ENCODE measurements around the gene B3GNT9.

B3GNT9 gene

GRCh38 chr16:67179421-67180080, 28.8 kb upstream of the B3GNT9 start:
- peak overlapping the region; percentile 74; the same call in 1 of the 2 replicates for H3K27ac ChIP-seq
- TF ChIP-seq CTCF (conservative IDR thresholded peaks at IDR 0.05): peak; percentile 11; the same call in 1 of the 2 replicates

- peak overlapping the region; percentile 74 for H3K27ac ChIP-seq
Measured at GRCh38 chr16:67177743-67178699, 27.2 kb upstream of the B3GNT9 start.

GRCh38 chr16:67176662-67177061, 25.9 kb upstream of the B3GNT9 start:
- H3K27ac ChIP-seq: no peak overlapping the region; the same call in 1 of the 2 replicates
- no peak for TF ChIP-seq CTCF (conservative IDR thresholded peaks at IDR 0.05)

More at GRCh38 chr16:67177743-67178699, 27.2 kb upstream of the B3GNT9 start:
- TF ChIP-seq CTCF (conservative IDR thresholded peaks at IDR 0.05): no peak

GRCh38 chr16:67174706-67175231, 24.0 kb upstream of the B3GNT9 start:
- H3K27ac ChIP-seq: peak overlapping the region; percentile 82
- TF ChIP-seq CTCF (conservative IDR thresholded peaks at IDR 0.05): no peak

GRCh38 chr16:67173808-67174705, 23.3 kb upstream of the B3GNT9 start:
- H3K27ac ChIP-seq: peak overlapping the region; percentile 82
- TF ChIP-seq CTCF (conservative IDR thresholded peaks at IDR 0.05): no peak

GRCh38 chr16:67173323-67173722, 22.5 kb upstream of the B3GNT9 start:
- peak overlapping the region; percentile 82 for H3K27ac ChIP-seq
- no peak for TF ChIP-seq CTCF (conservative IDR thresholded peaks at IDR 0.05)

Measured in VCaP (cell line).